HepG2 (cell line): Measurements from ENCODE around the gene HECA. TPM values are rescaled to one million over a fixed set of nuclear protein-coding genes. Genes with fewer than 3 reads are reported as not detected.

ENCODE experiments used
- ATF6 ChIP-seq: sonication (generic); formaldehyde crosslinking; conservative IDR thresholded peaks from 2 replicates; pipeline ENCODE4 v1.4.0; 2020; ENCODE audit warnings: missing genetic modification reagents
- ELF3 ChIP-seq: IDR thresholded peaks from 2 replicates; pipeline ENCODE4 v1.6.1; 2016; ENCODE audit warnings: missing genetic modification reagents, missing compliant biosample characterization
- IKZF1 ChIP-seq: fragments of 450-650 bp; IDR thresholded peaks from 2 replicates; pipeline ENCODE4 v1.7.1; 2016
- KIAA2018 ChIP-seq: sonication (generic); formaldehyde crosslinking; IDR thresholded peaks from 2 replicates; pipeline ENCODE4 v1.5.0; 2020; ENCODE audit warnings: mild to moderate bottlenecking, missing genetic modification reagents, borderline replicate concordance
- POGK ChIP-seq: sonication (generic); formaldehyde crosslinking; conservative IDR thresholded peaks from 2 replicates; pipeline ENCODE4 v1.8.0; 2022; ENCODE audit warnings: mild to moderate bottlenecking, moderate library complexity, missing genetic modification reagents
- POGZ ChIP-seq: sonication (generic); formaldehyde crosslinking; IDR thresholded peaks from 2 replicates; pipeline ENCODE4 v1.4.0; 2020; ENCODE audit warnings: mild to moderate bottlenecking, missing genetic modification reagents
- TFE3 ChIP-seq: IDR thresholded peaks from 2 replicates; pipeline ENCODE4 v1.6.1; 2016
- ZNF740 ChIP-seq: sonication (generic); formaldehyde crosslinking; IDR thresholded peaks from 2 replicates; pipeline ENCODE4 v1.4.0; 2020; ENCODE audit warnings: missing genetic modification reagents
- polyA plus RNA-seq, 8 experiments: library from polyadenylated mRNA; depleted of rRNA in 3 of 8; stranded (reverse) in 7 of 8; unstranded in 1 of 8; fragments of >200 nt; fragmentation: Illumina TruSeq in 4 of 8; extraction: Trizol in 4 of 8; gene quantifications; 2 replicates each; pipeline versions ENCODE4 v1.2.1 to v1.2.3, GENCODE V29; 2011 to 2016; ENCODE audit warnings: low read depth in 4 of 8, missing spikeins in 1 of 8, mixed read lengths in 1 of 8; ENCODE audit not compliant: insufficient read depth in 1 of 8
- total RNA-seq, 5 experiments: library from RNA; depleted of rRNA; stranded (reverse); fragments of >200 nt; fragmentation: Illumina TruSeq; extraction: Trizol; gene quantifications; 2 replicates each; pipeline ENCODE4 v1.2.3, GENCODE V29; 2016; ENCODE audit warnings: low read depth in 1 of 5

The HECA gene
- total and polyA plus RNA-seq, 2 of the 13 experiments (the other 11 are each of a cell fraction or from before 2014, with no cell fraction given) = 0.18 to 0.49 TPM

GRCh38 chr6:139109558-139109957 lies 25.3 kb upstream of the HECA start (continued):
- TF ChIP-seq ATF6 (CRISPR knock-in tag) = no peak
- TF ChIP-seq ZNF740 (CRISPR knock-in tag) = no peak
- no peak for TF ChIP-seq POGZ (CRISPR knock-in tag)
- no peak for TF ChIP-seq IKZF1
- TF ChIP-seq ELF3 (CRISPR knock-in tag) = no peak
- TF ChIP-seq TFE3 (CRISPR knock-in tag) = no peak
- TF ChIP-seq KIAA2018 (CRISPR knock-in tag) = no peak
- TF ChIP-seq POGK (CRISPR knock-in tag) = 0 out of 2 replicates have a peak, but pooled peaks have one; percentile 35
- TF ChIP-seq, all 625 proteins: peak for 9
